Measurements from ENCODE around the gene TMCC1.
"Not testable (repeated sequence)": the region's sequence is repeated elsewhere in the genome, so short reads cannot be mapped to it uniquely, and the experiment has no call there.

TMCC1 gene

DNA sequence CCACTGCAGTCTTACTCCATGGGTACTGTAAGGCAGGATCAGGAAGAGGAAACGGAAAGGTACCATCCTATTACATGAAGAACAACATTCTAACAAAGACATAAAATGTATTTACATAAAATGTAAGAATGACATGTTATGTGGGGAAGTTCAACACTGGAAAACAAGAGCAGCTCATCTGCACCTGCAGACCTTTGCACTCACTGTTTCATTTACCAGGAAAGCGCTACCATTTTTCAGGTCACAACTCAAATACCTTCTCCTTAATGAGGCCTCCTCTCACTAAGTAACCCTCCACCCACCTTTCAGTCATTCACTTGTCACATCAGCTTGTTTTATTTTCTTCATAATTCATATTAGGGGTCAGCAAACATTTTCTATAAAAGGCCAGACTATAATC, 2.6 kb downstream of the TMCC1 start:
- DNase-seq = no peak

DNA sequence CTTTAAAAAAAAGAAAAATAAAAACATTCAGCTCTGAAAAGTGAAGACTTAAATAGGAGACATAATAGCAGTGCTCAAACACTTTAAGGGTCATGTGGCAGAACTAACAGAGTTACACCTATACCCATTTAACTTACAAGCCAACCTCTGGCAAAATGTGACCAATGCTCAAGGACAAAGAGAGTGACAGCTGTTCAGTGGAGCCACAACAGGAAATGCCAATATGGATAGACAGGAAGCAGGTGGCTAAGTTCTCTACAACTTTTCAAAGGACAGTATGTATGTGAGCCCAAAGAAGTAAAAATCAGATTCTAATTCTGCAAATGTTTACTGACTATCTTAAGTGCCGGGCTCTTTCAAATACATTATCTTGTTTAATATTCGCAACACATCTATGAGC, 3.4 kb downstream of the TMCC1 start:
- no peak for DNase-seq

DNA sequence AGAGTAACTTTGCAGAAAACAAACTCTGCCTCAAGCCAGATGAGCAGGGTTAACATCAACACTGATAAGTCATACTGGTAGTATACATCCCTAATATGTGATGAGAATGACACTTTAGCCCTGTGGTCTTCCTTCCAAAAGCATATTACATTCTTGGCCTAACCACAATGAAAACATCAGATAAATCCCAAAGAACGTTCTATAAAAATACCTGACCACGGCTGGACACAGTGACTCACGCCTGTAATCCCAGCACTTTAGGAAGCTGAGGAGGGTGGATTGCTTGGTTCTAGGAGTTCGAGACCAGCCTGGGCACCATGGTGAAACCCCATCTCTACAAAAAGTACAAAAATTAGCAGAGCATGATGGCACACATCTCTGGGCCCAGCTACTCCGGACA, 4.7 kb downstream of the TMCC1 start:
- no peak for DNase-seq

DNA sequence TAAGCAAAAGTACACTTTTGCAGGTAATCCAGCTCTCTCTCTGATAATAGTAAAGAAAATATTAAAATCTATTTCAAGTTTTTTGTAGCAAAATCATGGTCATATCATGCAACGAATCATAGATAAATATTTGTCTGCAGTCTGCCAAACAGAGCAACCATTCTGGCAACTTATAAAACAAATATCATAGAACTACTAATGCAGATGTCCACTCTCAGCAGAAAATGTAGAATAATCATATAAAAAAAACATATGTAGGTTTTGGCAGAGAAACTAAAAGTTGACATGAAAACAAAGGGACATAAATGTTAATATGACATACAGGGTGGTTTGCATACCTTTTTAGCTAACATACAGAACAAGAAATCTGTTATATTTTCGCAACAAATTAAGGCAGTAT, 12.2 kb downstream of the TMCC1 start:
- no peak for DNase-seq

DNA sequence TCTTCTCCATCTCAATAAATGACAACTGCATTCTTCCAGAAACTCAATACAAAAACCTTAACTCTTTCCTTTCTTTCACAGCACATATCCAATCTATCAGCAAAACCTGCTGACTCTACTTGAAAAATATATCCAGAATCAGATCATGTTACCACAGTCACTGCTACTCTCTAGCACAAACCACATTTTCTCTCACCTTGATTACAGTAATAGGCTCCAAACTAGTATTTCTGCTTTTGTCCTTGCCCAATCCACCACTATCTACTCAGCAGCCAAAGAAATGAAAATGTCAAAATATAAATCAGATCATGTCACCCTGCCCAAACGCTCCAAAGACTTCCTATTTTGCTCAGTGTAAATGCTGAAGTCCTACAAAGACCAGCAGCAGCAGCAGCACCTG, 15.2 kb downstream of the TMCC1 start:
- no peak for DNase-seq

DNA sequence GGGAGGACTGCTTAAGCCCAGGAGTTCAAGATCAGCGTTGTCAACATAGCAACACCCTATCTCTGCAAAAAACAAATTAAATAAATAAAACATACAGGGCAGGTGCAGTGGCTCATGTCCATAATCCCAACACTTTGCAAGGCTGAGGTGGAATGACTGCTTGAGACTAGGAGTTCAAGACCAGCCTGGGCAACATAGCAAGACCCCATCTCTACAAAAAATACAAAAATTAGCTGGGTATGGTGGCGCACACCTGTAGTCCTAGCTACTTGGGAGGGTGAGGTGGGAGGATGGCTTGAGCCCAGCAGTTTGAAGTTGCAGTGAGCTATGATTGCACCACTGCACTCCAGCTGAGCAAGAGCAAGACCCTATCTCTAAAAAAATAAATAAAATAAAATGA, 19.0 kb downstream of the TMCC1 start:
- DNase-seq = not testable (repeated sequence)

DNA sequence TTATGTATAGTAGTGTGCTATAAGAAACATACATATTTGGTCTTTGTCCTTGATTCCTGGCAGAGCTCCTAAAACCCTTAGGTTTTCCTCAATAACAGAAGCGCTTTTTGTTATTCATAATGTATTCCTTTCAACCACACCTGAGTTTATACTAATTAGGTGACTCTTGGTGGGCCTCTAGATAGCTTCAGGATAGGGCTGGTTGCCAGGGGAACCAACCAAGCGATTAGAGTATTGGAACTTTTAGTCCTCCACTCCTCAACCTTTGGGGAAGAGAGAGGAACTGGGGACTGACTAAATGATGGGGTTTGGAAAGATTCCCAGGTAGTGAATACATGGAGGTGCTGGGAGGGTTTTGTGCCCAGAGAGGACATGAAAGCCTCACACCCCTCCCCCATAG, 24.6 kb downstream of the TMCC1 start:
- DNase-seq = no peak

DNA sequence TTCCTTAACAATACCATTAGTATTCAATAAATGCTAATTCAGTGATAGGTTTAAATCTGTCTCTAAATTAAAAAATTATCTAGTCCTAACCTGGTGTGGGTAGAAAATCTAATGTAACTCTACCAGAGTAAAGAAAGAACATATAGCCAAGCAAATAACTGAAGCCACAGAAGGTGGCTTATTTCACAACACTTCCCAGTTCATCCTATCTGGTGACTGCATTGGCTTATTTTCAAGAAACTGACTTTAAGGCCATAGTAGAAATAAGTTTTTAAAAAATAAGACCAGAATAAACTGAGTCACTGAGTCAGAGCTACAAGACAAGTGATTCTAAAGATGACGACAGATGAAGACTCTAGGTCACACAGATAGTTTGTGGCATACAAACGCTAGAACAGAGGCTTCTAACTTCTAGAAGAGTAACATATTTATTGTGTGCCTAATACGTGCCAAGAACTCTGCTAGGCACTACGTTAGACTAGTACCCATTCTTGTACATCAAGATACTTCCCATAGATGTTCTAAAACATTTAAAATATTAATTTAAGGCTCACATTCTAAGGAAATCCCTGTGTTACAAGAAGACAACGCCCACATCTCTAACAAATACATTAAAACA, 25.9 kb downstream of the TMCC1 start:
- DNase-seq = no peak

DNA sequence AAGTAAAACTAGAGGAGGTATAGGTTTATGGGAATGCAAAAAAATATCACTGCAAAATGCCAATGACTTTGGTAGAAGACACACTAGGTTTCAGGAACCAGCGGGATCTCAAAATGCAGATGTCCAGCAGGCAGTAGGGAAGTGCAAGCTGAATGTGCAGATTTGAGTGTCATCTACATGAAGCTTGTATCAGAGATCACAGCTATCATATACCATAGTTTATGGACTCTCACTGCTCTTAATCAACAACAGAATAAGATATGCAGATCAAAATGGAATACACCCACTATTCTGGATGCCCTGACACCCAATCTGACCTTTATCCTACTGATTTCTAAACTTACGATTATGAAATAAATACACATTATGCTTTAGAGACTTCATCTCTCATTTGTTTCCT, 27.7 kb downstream of the TMCC1 start:
- DNase-seq = no peak

DNA sequence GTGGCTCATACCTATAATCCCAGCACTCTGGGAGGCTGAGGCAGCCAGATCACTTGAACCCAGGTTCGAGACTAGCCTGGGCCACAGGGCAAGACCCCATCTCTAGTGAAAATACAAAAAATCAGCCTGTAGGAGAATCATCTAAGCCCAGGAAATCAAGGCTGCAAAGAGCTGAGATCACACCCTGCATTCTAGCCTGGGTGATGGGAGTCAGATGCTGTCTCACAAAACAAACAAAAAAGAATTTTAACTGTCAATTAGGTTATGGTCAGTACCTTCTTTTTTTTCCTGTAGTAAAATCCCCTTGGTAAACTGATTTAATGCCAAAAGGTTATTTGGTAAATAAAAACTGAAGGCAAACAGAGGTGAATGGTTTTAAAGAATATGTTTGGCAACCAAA, 29.0 kb downstream of the TMCC1 start:
- no peak for DNase-seq

DNA sequence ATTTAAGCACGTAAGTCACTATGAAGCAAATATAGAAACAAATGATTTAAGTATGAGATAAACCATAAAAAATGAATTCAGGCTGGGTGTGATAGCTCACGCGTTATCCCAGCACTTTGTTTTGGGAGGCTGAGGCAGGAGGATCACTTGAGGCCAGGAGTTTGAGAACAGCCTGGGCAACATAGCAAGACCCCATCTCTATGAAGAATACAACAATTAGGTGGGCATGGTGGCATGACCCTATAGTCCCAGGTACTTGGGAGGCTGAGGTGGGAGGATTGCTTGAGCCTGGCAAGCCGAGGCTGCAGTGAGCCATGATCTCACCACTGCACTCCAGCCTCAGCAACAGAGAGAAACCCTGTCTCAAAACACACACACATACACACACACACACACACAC, 34.2 kb downstream of the TMCC1 start:
- DNase-seq = no peak

DNA sequence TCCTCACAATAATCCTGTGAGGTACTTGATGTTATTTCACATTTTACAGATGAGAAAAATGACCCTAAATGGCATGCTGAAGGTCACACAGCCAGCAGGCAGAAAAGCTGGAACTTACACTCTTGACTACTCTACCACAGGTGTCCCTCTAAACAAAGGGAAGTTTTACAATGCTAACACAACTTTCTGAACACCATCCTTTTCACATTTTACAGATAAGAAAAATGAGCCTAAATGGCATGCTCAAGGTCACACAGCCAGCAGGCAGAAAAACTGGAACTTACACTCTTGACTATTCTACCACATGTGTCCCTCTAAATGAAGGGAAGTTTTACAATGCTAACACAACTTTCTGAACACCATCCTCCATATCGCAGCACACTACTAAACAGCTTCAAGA, 35.6 kb downstream of the TMCC1 start:
- no peak for DNase-seq

DNA sequence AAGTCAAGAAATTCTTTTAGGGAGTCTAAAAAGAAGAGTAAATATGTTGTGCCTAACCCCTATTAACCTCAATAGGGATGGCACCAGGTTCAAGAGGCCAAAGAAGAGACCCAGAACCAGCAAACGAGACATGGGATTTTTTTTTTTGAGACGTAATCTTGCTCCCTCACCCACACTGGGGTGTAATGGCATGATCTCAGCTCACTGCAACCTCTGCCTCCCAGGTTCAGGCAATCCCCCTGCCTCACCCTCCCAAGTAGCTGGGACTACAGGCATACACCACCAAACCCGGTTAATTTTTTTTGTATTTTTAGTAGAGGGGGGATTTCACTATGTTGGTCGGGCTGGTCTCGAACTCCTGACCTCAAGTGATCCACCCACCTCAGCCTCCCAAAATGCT, 36.7 kb downstream of the TMCC1 start:
- not testable (repeated sequence) for DNase-seq

DNA sequence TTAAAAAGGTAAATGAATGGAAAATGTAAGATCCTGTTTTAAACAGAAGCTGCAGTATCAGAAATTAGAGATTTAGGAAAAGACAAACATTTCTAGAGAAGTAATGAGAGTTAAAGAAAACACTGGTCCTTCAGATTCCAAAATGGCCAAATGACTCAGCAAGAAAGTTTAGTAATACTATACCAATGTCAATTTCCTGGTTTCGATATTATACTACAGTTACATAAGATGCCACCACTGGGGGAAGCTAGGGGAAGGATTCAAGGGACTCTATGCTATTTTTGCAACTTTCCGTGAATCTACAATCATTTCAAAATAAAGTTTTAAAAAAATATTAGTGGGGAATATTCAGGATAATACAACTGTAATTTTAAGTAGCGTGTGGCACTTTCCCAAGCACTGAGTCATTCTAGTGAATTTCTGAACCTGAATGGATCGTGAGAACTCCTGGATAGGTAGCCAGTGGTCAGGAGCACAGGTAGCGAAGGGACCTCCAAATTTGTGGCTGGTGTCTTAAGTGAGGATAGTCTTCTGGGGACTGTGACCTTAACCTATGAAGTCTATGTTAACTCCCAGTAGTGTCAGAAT, 37.6 kb downstream of the TMCC1 start:
- no peak for DNase-seq

DNA sequence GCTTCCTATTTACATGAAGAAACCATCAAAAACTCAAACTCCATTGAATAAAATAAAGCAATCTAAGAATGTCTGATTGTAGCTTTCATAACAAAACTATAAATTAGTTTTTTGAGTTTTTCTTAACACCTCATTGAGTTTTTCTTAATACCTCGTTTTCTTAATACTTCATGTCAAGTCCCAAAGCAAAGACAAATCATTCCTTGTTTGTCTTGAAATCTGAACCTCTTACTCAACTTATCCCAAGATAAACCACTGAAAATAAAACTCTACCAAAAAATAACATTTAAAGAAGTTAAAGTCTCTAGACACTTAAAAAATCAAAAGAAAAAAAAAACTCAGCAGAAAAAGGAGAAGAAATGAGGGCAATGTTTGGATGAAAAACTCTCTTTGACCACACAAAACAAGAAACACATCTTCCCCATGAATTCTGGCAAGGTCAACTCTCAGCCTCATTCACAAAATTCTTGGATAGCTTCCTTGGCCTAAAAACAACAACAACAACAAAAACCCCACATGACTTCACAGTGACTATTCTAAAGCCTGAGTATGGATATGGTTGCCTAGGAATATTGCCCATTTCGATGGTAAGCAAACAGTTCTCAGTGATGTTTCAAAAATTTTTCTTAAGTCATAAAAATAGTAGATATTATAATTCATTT, 38.2 kb downstream of the TMCC1 start:
- DNase-seq = no peak

DNA sequence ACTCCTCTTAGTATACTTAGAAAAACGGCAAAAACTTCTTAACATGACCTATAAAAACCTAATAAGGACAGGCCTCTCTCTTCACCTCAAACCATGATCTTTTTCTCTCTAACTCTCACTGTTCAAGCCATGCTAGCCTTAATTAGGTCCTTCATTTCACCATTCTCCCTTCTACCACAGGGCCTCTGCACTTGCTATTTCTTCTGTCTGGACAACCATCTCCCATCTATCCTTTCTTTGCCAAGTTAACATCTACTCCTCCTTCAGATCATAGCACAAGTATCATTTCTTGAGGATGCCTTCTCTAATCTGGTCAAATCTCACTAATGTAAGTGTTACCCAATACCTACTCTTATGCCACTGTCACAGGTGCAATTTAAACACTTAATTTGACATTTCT, 39.1 kb downstream of the TMCC1 start:
- DNase-seq = no peak

DNA sequence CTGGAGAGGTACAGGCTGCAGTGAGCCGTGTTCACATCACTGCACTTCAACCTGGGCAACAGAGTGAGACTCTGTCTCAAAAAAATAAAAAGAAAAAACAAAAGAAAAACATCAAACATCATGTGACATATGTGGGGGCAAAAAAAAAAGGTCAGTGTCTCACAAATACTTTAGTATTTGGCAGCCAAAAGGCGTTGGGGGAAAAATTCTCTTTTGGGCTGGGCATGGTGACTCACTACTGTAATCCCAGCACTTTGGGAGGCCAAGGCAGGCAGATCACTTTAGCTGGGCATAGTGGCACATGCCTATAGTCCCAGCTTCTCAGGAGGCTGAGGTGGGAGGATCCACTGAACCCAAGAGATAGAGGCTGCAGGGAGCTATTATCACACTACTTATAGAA, 47.6 kb downstream of the TMCC1 start:
- no peak for DNase-seq

DNA sequence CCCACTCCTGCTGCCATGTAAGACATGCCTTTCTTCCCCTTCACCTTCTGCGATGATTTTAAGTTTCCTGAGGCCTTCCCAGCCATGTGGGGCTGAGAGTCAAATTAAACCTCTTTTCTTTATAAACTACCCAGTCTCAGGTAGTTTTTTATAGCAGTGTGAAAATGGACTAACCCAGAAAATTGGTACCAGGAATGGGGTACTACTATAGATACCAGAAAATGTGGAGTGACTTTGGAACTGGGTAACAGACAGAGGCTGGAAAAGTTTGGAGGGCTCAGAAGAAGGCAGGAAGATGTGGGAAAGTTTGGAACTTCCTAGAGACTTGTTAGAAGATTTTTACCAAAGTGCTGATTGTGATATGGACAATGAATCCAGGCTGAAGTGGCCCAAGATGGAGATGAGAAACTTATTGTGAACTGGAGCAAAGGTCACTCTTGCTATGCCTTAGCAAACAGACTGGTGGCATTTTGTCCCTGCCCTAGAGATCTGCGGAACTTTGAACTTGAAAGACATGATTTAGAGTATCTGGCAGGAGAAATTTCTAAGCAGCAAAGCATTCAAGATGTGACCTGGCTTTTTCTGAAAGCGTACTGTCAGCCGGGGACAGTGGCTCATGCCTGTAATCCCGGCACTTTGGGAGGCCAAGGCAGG, 52.7 kb downstream of the TMCC1 start:
- DNase-seq = no peak

DNA sequence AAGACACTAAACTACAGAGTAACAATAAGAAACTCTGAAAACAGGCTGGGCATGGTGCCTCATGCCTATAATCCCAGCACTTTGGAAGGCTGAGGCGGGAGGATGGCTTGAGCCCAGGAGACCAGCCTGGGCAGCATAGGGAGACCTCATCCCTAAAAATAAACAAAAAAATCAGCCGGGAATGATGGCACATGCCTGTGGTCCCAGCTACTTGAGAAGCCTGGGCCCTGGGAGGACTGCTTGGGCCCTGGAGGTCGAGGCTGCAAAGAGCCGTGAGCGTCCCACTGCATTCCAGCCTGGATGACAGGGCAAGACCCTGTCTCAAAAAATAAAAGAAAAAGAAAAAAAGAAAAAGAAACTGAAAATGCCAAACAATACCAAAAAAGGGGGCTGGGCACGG, 55.4 kb downstream of the TMCC1 start:
- DNase-seq = no peak

DNA sequence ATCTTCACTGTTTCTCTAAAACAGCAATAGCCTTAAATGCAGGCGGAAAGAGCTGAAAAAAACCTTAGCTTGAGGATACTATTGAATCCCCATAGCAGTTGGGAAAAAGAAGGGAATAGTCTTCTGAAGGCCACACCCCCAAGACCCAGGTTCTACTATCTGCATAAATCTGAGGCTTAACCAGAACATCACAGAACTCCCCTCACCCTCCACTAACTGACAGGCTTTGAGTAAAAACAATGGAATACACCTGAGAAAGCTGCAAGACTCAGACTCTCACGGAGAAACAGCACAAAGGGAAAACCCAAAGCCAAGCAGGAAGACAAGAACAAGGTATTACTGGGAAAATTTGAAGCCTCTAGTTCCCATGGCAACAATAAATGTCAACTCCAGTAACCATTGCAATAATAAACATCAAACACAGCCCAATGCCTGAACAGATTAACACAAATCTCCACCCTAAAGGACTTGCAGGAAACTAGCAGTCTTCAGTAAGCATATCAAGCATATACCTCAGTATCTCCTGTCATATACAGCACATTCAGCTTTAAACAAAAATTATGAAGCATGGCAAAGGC, 56.4 kb downstream of the TMCC1 start:
- DNase-seq = no peak

DNA sequence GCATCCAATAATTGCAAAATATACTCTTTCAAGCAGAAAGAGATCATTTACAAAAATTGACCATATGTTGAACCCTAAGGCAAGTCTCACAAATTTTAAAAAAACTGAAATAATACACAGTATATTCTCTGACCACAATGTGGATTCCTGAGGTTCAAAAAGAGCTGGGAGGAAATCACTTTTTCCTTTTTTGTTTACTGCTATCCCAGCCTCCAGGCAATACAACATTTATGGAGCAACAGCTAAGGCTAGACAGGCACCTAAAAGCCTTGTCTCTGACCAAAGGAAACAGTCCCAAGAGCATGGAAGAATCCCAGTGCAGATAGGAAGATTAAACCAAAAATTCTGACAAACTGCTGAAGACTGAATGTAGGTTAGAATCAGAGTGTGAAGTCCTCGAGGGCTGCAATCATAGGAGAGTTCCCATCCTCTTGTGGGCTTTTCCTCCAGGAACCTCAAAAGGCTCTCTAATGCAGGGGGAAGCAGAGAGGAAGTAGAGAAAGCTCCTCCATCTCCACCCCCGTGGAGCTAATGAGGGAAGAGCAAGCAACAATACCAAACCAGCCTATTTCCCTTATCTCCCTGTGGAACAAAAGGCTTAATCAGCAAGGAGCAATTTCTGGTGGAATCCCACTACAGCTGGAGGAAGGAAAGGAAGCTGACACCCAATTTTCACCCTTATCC, 57.0 kb downstream of the TMCC1 start:
- DNase-seq = no peak

DNA sequence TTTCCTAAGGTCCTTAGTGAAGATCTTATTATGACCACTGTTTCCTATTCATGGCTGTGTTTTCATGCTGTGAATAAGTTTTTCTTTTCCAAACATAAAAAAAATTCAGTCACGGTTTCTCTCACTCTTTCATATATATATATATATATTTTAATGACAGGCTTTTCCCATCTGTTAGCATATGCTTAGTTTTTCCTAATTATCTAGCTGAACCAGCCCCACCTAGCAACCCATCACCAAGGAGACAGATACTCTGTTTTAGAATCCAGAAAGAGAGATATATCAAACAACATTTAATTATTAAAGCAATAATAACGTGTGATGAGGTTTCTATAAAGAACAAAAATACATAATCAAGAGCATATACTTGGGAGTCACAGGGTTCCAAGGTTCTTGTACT, 58.3 kb downstream of the TMCC1 start:
- no peak for DNase-seq

DNA sequence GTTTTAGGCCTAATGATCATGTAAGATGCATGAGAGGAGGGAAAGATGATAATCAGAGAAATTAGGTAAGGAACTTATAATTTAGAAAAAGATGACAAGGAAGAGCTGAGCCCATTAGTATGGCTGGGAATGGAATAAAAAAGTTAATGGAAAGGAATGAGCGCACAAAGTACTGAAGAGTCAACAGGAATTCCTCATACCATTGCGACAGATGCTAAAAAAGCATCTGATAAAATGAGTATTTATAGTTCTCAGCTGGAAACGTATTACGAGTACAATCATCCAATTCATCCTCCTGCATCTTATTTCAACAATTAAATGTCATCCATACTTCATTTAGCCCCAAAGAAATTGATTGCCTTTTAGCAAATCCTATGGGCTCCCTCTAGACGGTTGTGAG, 58.9 kb downstream of the TMCC1 start:
- DNase-seq = no peak
